DND-41 (cell line): ENCODE results near the gene S100PBP.

Experiments used
- ATAC-seq: fragments of 200-7000 bp; cut with Tn5 transposase; 3 replicates; pipeline ENCODE4 v1.9.1; 2021; ENCODE audit warnings: low read depth; ENCODE audit not compliant: insufficient read depth
- DNase-seq: peaks from one replicate; pipeline ENCODE4 v3.0.0-alpha.2; 2020
- H2AFZ ChIP-seq: 2 replicates; pipeline ENCODE4 v1.6.0; 2012; ENCODE audit warnings: low read depth, low read length
- H3K27ac ChIP-seq: 2 replicates; pipeline ENCODE4 v1.5.1; 2012; ENCODE audit warnings: low read length, inconsistent platforms
- H3K27me3 ChIP-seq: fragments of 200-600 bp; sonication (generic); 2 replicates; pipeline ENCODE4 v1.6.0; 2012; ENCODE audit warnings: low read length, mild to moderate bottlenecking, inconsistent platforms; ENCODE audit not compliant: insufficient read depth, poor library complexity
- H3K36me3 ChIP-seq: 2 replicates; pipeline ENCODE4 v1.5.1; 2012; ENCODE audit warnings: low read length, inconsistent platforms; ENCODE audit not compliant: insufficient read depth
- H3K4me1 ChIP-seq: 2 replicates; pipeline ENCODE4 v1.5.1; 2012; ENCODE audit warnings: mild to moderate bottlenecking, low read length; ENCODE audit not compliant: insufficient read depth
- H3K4me2 ChIP-seq: 2 replicates; pipeline ENCODE4 v1.6.0; 2012; ENCODE audit warnings: mild to moderate bottlenecking, moderate library complexity, low read length, inconsistent platforms; ENCODE audit not compliant: insufficient read depth
- H3K4me3 ChIP-seq, 2 experiments: fragments of 200-600 bp in 1 of 2; shearing (Covaris generic) in 1 of 2; 2 replicates each; pipeline ENCODE4 v1.5.1; 2012 to 2016; ENCODE audit warnings: inconsistent platforms in 2 of 2, low read length in 2 of 2, mild to moderate bottlenecking in 2 of 2, low read depth in 1 of 2, moderate library complexity in 1 of 2
- H3K79me2 ChIP-seq: 2 replicates; pipeline ENCODE4 v1.6.0; 2012; ENCODE audit warnings: low read length, inconsistent platforms; ENCODE audit not compliant: insufficient read depth
- H3K9ac ChIP-seq: 2 replicates; pipeline ENCODE4 v1.6.0; 2012; ENCODE audit warnings: low read depth, mild to moderate bottlenecking, inconsistent platforms, low read length, moderate library complexity
- H3K9me3 ChIP-seq: 2 replicates; pipeline ENCODE4 v1.5.1; 2012; ENCODE audit warnings: low read length, moderate library complexity, mild to moderate bottlenecking, inconsistent platforms; ENCODE audit not compliant: insufficient read depth, severe bottlenecking
- H4K20me1 ChIP-seq: 2 replicates; pipeline ENCODE4 v1.6.0; 2012; ENCODE audit warnings: low read length; ENCODE audit not compliant: insufficient read depth
- CTCF ChIP-seq: IDR thresholded peaks from 2 replicates; pipeline ENCODE4 v1.5.1; 2012; ENCODE audit warnings: borderline replicate concordance, low read length, moderate library complexity, mild to moderate bottlenecking; ENCODE audit not compliant: poor library complexity, severe bottlenecking; ENCODE audit errors: extremely low read depth
- EZH2 ChIP-seq: IDR thresholded peaks from 3 replicates; pipeline ENCODE4 v1.6.1; 2012; ENCODE audit warnings: borderline replicate concordance, low read depth, mild to moderate bottlenecking, moderate library complexity, low read length, inconsistent platforms; ENCODE audit not compliant: severe bottlenecking

S100PBP gene

GRCh38 chr1:32895325-32896215 lies 78.1 kb downstream of the S100PBP start:
- no peaks in the 10 kb centered on the region; the same call in 1 of the 2 replicates for H4K20me1 ChIP-seq
- no peak overlapping the region for H3K27ac ChIP-seq
- H2AFZ ChIP-seq: no peak overlapping the region
- no peaks in the 10 kb centered on the region for H3K9me3 ChIP-seq
- no peaks in the 10 kb centered on the region for H3K4me1 ChIP-seq
- no peak overlapping the region for H3K4me2 ChIP-seq
- DNase-seq (no peak), ATAC-seq (no peak)
- no peak overlapping the region for H3K9ac ChIP-seq
- H3K79me2 ChIP-seq: no peaks in the 10 kb centered on the region
- TF ChIP-seq CTCF (no peak), EZH2 (no peak)
- no peaks in the 10 kb centered on the region for H3K27me3 ChIP-seq
- no peak overlapping the region for H3K4me3 ChIP-seq
- H3K36me3 ChIP-seq: no peaks in the 10 kb centered on the region

- Histone ChIP-seq H2AFZ (no peak overlapping the region), H3K9ac (no peak overlapping the region), H3K4me3 (no peak overlapping the region), H3K9me3 (no peaks in the 10 kb centered on the region), H3K27ac (no peak overlapping the region), H3K4me1 (no peaks in the 10 kb centered on the region), H4K20me1 (no peaks in the 10 kb centered on the region; the same call in 1 of the 2 replicates), H3K27me3 (no peaks in the 10 kb centered on the region), H3K36me3 (no peaks in the 10 kb centered on the region), H3K4me2 (no peak overlapping the region), H3K79me2 (no peaks in the 10 kb centered on the region)
- ATAC-seq (no peak), DNase-seq (no peak)
- TF ChIP-seq EZH2: no peak
- TF ChIP-seq CTCF: no peak
These were observed 79.0 kb downstream of the S100PBP start for GRCh38 chr1:32896451-32896850.

- no peaks in the 10 kb centered on the region for H3K27me3 ChIP-seq
- TF ChIP-seq EZH2 (no peak), CTCF (no peak)
- ATAC-seq (no peak), DNase-seq (no peak)
- no peak overlapping the region for H2AFZ ChIP-seq
- no peak overlapping the region for H3K4me2 ChIP-seq
- no peaks in the 10 kb centered on the region for H3K9me3 ChIP-seq
- no peaks in the 10 kb centered on the region for H4K20me1 ChIP-seq
- H3K36me3 ChIP-seq: no peaks in the 10 kb centered on the region
- no peak overlapping the region for H3K27ac ChIP-seq
- no peak overlapping the region for H3K4me3 ChIP-seq
- no peaks in the 10 kb centered on the region for H3K79me2 ChIP-seq
- H3K4me1 ChIP-seq: no peaks in the 10 kb centered on the region
- H3K9ac ChIP-seq: no peak overlapping the region
These were observed 79.9 kb downstream of the S100PBP start for GRCh38 chr1:32897082-32898049.
